HS-27A (cell line): ENCODE results near the gene COL6A5.
"Not testable (repeated sequence)": the region's sequence is repeated elsewhere in the genome, so short reads cannot be mapped to it uniquely, and the experiment has no call there.

ENCODE experiments used
- DNase-seq: peaks from one replicate; pipeline ENCODE4 v3.0.0-alpha.2; 2012; ENCODE audit warnings: low read depth, missing footprints

Gene COL6A5

GRCh38 chr3:130384476-130385025 lies 39.1 kb downstream of the COL6A5 start:
- no peak for DNase-seq

DNA sequence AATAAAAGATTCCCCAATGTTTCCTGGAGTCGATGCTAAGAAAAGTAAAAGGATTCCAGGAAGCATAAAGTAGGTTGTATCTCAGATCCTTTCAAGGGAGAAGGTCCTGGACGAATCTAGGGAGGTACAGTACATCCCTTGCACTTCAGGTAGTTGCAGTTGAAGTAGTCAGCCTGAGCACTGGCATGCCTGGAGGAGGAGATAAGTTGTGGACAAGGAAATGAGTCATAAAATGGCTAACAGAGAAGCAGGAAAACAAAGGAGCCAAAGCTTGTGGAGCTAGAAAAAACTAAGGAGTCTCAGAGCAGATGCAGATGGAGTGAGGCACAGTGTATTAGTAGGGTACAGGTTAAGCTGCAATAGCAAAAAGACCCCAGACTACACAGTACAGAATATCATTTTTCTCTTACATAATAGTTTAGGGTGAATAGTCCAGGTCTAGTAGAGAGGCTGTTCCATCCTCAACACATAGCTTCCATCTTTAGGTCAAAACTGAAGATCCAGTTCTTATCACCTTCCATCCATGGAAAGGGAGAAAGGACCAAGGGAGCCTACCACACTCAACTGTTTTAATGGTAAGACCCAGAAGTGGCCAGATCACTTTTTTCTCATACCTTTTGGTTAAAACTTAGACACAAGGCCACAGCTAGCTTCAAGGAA lies 41.3 kb downstream of the COL6A5 start:
- no peak for DNase-seq

- no peak for DNase-seq
Measured at GRCh38 chr3:130389743-130390478, 44.4 kb downstream of the COL6A5 start.

GRCh38 chr3:130392266-130392665 lies 46.8 kb downstream of the COL6A5 start:
- DNase-seq, result no peak

DNA sequence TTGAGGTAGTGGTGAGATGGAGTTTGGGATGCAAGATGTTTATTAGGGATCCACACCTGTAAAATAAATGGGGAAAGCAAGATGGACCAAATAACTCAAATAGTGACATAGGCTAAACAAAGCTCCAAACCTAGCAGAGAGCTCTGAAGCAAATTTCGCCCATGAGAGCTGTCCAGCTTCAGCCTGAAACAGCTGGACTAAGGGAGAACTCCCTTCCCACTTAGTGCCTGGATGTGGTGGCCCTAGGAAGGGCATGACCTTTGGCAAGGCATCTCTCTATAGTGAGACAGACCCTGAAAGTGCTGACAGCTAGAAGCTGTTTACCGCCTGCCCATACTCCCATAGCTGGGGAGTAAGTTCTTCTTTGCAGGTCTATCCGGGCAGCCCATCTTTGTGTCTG lies 48.1 kb downstream of the COL6A5 start:
- no peak for DNase-seq

DNA sequence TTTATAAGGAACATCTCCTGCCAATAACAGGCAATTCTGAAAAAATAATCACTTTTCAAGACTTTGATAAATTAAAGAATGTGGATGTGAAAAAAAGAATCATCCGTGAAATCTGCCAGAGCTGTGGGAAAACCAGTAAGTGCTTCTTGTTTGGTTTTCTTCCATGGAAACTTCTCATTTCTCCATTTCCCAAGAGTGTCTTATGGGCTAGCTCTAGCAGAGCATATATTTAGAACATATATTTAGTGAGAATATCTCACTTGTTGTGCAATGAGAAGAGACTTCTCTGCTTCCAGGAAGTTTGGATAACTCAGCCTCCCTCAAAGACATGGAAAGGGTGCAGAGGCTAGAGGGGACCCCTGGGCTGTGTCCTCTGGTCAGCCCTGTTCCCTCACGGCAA lies 49.9 kb downstream of the COL6A5 start:
- no peak for DNase-seq

DNA sequence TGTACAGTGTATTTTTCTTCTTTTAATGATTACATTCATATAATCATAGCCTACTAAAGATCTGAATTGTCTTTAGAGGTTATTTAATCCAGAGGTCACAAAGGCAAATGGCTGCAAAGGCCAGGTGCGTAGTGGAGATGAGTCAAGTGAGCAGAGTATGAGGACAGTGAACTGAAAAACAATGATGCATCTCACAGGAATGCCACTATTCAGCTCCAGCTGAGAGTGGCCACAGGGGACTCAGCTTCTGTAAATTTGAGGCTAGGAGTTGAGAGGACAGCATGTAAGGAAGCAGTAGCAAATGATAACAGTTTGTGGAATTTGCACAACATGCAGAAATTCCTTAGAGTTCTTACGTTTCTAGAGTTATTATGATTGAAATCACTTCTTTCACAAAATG lies 50.4 kb downstream of the COL6A5 start:
- DNase-seq, result no peak

DNA sequence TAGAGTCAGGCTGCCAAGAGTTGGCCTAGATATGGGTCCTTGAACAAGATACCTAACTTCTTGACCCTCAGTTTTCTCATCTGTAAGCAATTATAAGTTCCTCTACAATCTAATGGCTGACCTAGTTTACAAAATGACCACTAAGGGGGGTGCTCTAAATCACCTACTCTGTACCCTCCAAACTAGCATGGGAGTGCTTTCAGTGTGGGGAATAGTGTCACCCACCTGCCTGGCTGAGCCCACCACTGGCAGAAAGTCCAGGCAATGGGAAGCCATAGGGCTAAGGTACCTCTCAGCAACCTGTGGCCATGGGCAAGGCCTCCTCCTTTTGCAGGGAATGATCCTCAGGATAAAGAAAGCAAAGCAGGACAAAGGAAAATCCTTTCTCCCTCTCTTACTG lies 58.9 kb downstream of the COL6A5 start:
- no peak for DNase-seq

DNA sequence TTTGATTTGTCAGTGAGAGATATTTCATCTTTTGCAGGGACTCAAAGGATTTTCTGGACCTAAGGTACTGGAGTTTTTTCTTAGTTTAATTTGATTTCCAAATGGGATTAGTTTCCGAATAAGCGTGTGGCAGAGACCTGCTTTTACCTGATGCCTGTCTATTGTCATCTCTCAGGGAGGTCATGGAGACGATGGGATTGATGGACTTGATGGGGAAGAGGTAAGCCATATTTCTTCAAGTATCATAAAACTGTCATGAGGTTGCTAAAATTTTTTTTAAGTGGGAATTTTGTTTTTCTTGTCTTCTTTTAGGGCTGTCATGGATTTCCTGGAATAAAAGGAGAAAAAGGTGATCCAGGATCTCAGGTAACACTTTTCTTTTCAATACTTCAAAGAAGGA lies 60.5 kb downstream of the COL6A5 start:
- no peak for DNase-seq

DNA sequence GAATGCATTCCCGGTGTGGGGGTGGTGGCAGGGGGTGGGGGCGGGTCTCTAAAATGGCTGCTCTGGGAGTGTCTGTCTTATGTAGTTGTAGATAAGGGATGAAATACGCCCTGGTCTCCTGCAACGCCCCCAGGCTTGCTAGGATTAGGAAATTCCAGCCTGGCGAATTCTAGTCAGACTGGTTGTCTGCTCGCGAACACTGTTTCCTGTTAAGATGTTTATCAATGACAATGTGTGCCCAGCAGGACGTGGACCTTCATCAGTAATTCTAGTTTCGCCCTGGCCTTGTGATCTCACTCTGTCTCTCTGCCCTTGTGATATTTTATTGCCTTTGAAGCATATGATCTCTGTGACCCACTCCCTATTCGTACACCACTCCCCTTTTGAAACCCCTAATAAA lies 62.8 kb downstream of the COL6A5 start:
- not testable (repeated sequence) for DNase-seq

DNA sequence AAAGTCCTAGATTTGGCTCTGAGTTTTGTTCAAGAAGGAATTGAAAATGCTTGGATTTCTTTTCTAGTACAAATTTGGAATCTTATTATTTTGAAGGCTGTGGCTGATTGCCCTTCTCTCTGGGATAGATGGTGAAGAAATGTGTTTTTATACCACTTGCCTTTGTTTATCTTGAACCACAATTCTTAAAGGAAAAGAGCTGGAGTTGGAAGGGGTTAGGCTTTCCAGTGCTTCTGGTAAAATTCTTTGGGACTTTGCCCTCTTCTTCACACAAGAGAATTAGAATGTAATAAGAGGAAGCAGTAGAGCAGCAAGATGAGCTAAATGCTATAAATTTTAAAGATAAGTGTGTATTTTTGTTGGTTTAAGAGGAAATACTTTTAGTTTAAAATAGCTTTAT lies 65.8 kb downstream of the COL6A5 start:
- DNase-seq, result no peak

- no peak for DNase-seq
Measured at GRCh38 chr3:130412991-130413560, 67.6 kb downstream of the COL6A5 start.

- DNase-seq, result no peak
Measured at GRCh38 chr3:130414457-130414856, 69.0 kb downstream of the COL6A5 start.

DNA sequence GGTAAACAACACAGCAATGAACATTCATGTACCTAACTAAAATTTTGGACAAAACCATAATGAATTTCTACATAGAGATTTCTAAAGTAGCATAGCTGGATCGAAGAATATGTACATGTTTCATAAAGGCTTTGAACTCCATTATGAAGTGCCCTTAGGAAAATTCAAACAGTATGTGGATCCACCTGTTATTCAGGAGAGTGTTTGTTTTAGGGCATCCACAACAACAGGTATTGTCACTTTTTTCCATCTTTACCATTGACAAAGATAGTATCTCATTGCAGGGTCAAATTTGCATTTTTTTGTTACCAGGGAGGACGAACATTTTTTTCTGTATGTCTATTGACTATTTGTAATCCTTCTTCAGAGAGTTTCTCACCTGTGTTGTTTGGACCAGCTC lies 75.0 kb downstream of the COL6A5 start:
- no peak for DNase-seq

GRCh38 chr3:130423064-130423463 lies 77.6 kb downstream of the COL6A5 start:
- DNase-seq, result no peak

GRCh38 chr3:130424837-130425236 lies 79.4 kb downstream of the COL6A5 start:
- DNase-seq, result no peak

DNA sequence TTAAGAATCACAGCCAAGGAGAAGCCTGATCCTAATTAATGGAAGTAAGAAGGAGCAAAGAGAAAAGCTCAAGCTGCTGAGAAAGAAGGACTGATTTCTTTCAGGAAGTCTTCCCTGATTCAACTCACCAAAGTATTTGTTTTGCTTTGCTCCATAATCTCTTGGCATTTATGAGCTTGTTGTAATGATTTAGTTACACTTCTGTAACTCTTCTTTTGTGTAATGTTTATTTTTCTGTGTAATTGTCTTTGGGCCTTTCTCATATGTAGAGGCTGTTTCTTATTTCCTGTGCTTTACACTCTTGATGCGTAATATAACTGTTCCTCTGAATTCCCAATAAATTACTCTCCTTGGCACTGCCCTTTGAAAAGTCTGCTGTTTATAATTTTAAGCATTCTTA lies 80.0 kb downstream of the COL6A5 start:
- DNase-seq, result no peak

- DNase-seq, result no peak
Measured at GRCh38 chr3:130426206-130426605, 80.7 kb downstream of the COL6A5 start.

GRCh38 chr3:130428871-130429712 lies 83.6 kb downstream of the COL6A5 start:
- no peak for DNase-seq

- DNase-seq, result no peak
Measured at GRCh38 chr3:130429713-130430023, 84.2 kb downstream of the COL6A5 start.

- DNase-seq, result no peak
Measured at GRCh38 chr3:130430266-130430665, 84.8 kb downstream of the COL6A5 start.

GRCh38 chr3:130432086-130432485 lies 86.6 kb downstream of the COL6A5 start:
- not testable (repeated sequence) for DNase-seq
